Adrenal gland (tissue), 12 donors: ENCODE measurements around the gene TFEC. TPM values are rescaled to one million over a fixed set of nuclear protein-coding genes. Genes with fewer than 3 reads are reported as not detected.
"Not testable (repeated sequence)": the region's sequence is repeated elsewhere in the genome, so short reads cannot be mapped to it uniquely, and the experiment has no call there.

Source experiments
- DNase-seq, 7 donors: peaks; one replicate each; pipeline ENCODE4 v3.0.0-alpha.2; 2019 to 2020
- H3K27ac ChIP-seq, 5 donors: fragments of 200-600 bp; sonication (generic) in 4 of 5; 1 replicate in 3 of 5; 2 replicates in 2 of 5; pipeline versions ENCODE4 v1.5.1 to v1.8.0; 2016 to 2020; ENCODE audit warnings: mild to moderate bottlenecking in 1 of 5
- H3K27me3 ChIP-seq: fragments of 200-600 bp; 2 replicates; pipeline ENCODE4 v1.8.0; 2021
- H3K36me3 ChIP-seq, 2 donors: fragments of 200-600 bp; replicated peaks in 1 of 2; 1 replicate in 1 of 2; 2 replicates in 1 of 2; pipeline versions ENCODE4 v1.5.1 to v1.8.0; 2018 to 2022
- H3K4me1 ChIP-seq, 2 donors: fragments of 200-600 bp; replicated peaks in 1 of 2; 1 replicate in 1 of 2; 2 replicates in 1 of 2; pipeline versions ENCODE4 v1.5.1 to v1.8.0; 2018 to 2021
- H3K4me3 ChIP-seq, 4 donors: fragments of 200-600 bp; sonication (generic) in 3 of 4; one replicate each; pipeline ENCODE4 v1.5.1; 2016 to 2018
- H3K9me3 ChIP-seq, 3 donors: fragments of 200-600 bp; sonication (generic) in 1 of 3; replicated peaks in 1 of 3; 1 replicate in 2 of 3; 2 replicates in 1 of 3; pipeline versions ENCODE4 v1.5.1 to v1.8.0; 2016 to 2021
- POLR2A ChIP-seq, 2 donors: fragments of 450-650 bp; IDR thresholded peaks; one replicate each; pipeline ENCODE4 v1.6.1; 2017; ENCODE audit warnings: antibody characterized with exemption in 2 of 2, mild to moderate bottlenecking in 2 of 2, moderate library complexity in 1 of 2
- WGBS, 4 donors: extraction: QIAGEN DNeasy Blood & Tissue Kit in 2 of 4; methylation state at CpG; one replicate each; pipeline versions ENCODE4 v1.1.5 to v1.1.7; 2013 to 2017; 5-methylcytosine and 5-hydroxymethylcytosine counted together
- intact Hi-C, 2 donors: fragments of 100-400 bp; cut with DNase I; formaldehyde crosslinking; loops; one replicate each; pipeline versions ENCODE4 v1.14.1 to v1.15.0; 2022 to 2023
- polyA plus RNA-seq, 3 donors: library from polyadenylated mRNA; stranded (reverse); fragments of 200-250 nt in 2 of 3; fragments of 350-450 nt in 1 of 3; fragmentation: Illumina TruSeq in 1 of 3; extraction: RNeasy Lipid Tissue Mini Kit (QIAGEN cat#74804) in 1 of 3; gene quantifications; one replicate each; pipeline ENCODE4 v1.2.3, GENCODE V29; 2013 to 2014
- total RNA-seq, 9 donors: library from RNA; depleted of rRNA in 4 of 9; stranded (reverse); fragments of >200 nt in 4 of 9; fragments of 120-200 nt in 1 of 9; fragmentation: NEBNext Ultra II Directional in 1 of 9; extraction: Animal tissue kit (Norgen Biotek cat#: 25700) in 1 of 9; gene quantifications; one replicate each; pipeline versions ENCODE4 v1.1.0 to v1.2.4, GENCODE V29; 2013 to 2023
- TF ChIP-seq, protein P1 (sequence below), 6 experiments: fragments of 450-650 bp in 4 of 6; fragments of 200-600 bp in 2 of 6; sonication (generic) in 1 of 6; IDR thresholded peaks; 1 replicate in 5 of 6; 2 replicates in 1 of 6; pipeline versions ENCODE4 v1.5.1 to v1.8.0; 2016 to 2021; ENCODE audit warnings: antibody characterized with exemption in 6 of 6, mild to moderate bottlenecking in 2 of 6, moderate library complexity in 1 of 6
- donor health status: healthy with polysubstance abuse.
- donor health status: Bipolar disorder and iron deficiency.
- donor health status: DM: yes; HTN: yes; CAD: no.
- donor health status: DM: no; HTN: no; CAD: no.
- donor health status: DM: no; HTN: no; CAD: no.
- donor health status: DM: yes; HTN: yes; CAD: no.

TFEC gene
- total and polyA plus RNA-seq, 12 donors: 1.00 to 16.4 (median 4.5) TPM

DNA sequence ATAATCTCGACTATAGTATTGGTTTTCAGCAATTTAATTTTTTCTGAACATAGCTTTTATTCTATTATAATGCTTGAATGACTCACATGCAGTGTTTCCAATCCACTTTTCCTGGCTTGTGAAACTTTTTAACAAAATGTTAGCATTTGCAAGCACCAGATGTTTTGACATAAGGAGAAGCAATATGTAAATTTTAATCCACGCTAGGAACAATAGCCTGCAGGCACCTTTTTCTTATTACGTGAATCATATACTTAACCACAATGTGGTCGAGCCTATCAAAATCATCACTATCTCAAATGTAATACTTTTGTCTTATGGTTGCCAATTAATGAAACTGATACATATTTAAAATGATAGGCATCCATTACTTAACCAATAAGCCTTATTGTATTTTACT is 97.1 kb downstream of the TFEC start:
- no peak for DNase-seq
- no peaks in the 10 kb centered on the region for H3K27me3 ChIP-seq
- no peak for TF ChIP-seq POLR2A (IDR thresholded peaks at IDR 0.05)
- TF ChIP-seq, protein P1, sequence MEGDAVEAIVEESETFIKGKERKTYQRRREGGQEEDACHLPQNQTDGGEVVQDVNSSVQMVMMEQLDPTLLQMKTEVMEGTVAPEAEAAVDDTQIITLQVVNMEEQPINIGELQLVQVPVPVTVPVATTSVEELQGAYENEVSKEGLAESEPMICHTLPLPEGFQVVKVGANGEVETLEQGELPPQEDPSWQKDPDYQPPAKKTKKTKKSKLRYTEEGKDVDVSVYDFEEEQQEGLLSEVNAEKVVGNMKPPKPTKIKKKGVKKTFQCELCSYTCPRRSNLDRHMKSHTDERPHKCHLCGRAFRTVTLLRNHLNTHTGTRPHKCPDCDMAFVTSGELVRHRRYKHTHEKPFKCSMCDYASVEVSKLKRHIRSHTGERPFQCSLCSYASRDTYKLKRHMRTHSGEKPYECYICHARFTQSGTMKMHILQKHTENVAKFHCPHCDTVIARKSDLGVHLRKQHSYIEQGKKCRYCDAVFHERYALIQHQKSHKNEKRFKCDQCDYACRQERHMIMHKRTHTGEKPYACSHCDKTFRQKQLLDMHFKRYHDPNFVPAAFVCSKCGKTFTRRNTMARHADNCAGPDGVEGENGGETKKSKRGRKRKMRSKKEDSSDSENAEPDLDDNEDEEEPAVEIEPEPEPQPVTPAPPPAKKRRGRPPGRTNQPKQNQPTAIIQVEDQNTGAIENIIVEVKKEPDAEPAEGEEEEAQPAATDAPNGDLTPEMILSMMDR (IDR thresholded peaks at IDR 0.05): no peak
- no peaks in the 10 kb centered on the region for H3K9me3 ChIP-seq
- 69 to 79% (median 76%) methylated on average over 4 of the region's 4 CpGs for WGBS, 4 donors
- H3K36me3 ChIP-seq: no peaks in the 10 kb centered on the region
- no peak overlapping the region for H3K27ac ChIP-seq
- no peak overlapping the region for H3K4me3 ChIP-seq
- no peaks in the 10 kb centered on the region for H3K4me1 ChIP-seq
- intact Hi-C loops: no loop called here

GRCh38 chr7:115932880-115933279 is 97.7 kb downstream of the TFEC start:
- no peak for TF ChIP-seq POLR2A (IDR thresholded peaks at IDR 0.05)
- TF ChIP-seq, protein P1 (IDR thresholded peaks at IDR 0.05): no peak
- no peak for DNase-seq
- Histone ChIP-seq H3K27me3 (no peaks in the 10 kb centered on the region), H3K36me3 (no peaks in the 10 kb centered on the region), H3K4me3 (no peak overlapping the region), H3K27ac (no peak overlapping the region), H3K9me3 (no peaks in the 10 kb centered on the region), H3K4me1 (no peaks in the 10 kb centered on the region)
- WGBS, 4 donors: 53 to 77% (median 63%) methylated on average over 2 of the region's 2 CpGs
- intact Hi-C loops: no loop called here

DNA sequence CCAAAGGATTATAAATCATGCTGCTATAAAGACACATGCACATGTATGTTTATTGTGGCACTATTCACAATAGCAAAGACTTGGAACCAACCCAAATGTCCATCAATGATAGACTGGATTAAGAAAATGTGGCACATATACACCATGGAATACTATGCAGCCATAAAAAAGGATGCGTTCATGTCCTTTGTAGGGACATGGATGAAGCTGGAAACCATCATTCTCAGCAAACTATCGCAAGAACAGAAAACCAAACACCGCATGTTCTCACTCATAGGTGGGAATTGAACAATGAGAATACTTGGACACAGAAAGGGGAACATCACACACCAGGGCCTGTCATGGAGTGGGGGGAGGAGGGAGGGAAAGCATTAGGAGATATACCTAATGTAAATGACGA is 100.4 kb downstream of the TFEC start:
- H3K36me3 ChIP-seq, H3K4me3 ChIP-seq, H3K27ac ChIP-seq, H3K27me3 ChIP-seq, DNase-seq, intact Hi-C loops, H3K4me1 ChIP-seq, H3K9me3 ChIP-seq: not testable (repeated sequence)
- WGBS, 4 donors: 88 to 92% (median 88%) methylated on average over 3 to 4 of the region's 4 CpGs

- intact Hi-C loops, H3K9me3 ChIP-seq, H3K4me1 ChIP-seq, H3K4me3 ChIP-seq, H3K27me3 ChIP-seq, DNase-seq, H3K36me3 ChIP-seq, H3K27ac ChIP-seq: not testable (repeated sequence)
- 84 to 89% (median 87%) methylated on average over 3 of the region's 3 CpGs for WGBS, 4 donors
Observed at GRCh38 chr7:115929736-115930135, 100.8 kb downstream of the TFEC start.

DNA sequence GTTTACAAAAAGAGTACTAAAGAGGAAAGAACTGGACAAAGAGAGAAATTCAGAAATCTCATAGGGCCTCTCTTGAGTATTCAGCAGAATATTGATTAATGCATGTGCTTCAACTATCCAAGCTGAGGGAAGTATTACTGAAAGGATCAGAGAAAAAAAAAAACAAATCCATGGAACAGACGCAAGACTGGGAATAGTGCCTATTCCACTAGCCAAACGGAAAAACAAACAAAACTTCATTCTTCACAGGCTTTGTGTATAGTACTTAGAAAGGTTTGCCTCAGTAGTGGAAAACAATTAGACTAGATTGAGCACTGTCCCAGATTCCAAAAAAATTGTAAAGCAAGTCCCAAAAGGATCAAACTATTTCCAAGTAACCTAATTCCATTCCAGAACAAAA is 106.2 kb downstream of the TFEC start:
- Histone ChIP-seq H3K27ac (no peak overlapping the region), H3K9me3 (no peaks in the 10 kb centered on the region), H3K36me3 (no peaks in the 10 kb centered on the region), H3K4me3 (no peak overlapping the region), H3K27me3 (no peaks in the 10 kb centered on the region), H3K4me1 (no peaks in the 10 kb centered on the region)
- no peak for DNase-seq
- no peak for TF ChIP-seq POLR2A (IDR thresholded peaks at IDR 0.05)
- TF ChIP-seq, protein P1 (IDR thresholded peaks at IDR 0.05): no peak
- 53 to 68% (median 59%) methylated on average over 2 of the region's 2 CpGs for WGBS, 4 donors
- intact Hi-C loops: no loop called here
